HEK293T (cell line): ENCODE results near the gene NEU1.

Experiments used
- CTCF ChIA-PET: fragments of 350-600 bp; formaldehyde crosslinking; extraction: SDS; loops from one replicate; lab custom pipeline; 2021; ENCODE audit warnings: antibody characterized with exemption, inconsistent platforms; lab: Yijun Ruan, JAX
- POLR2A ChIA-PET: fragments of 350-600 bp; formaldehyde crosslinking; extraction: SDS; loops from one replicate; lab custom pipeline; 2020; ENCODE audit warnings: antibody characterized with exemption, inconsistent platforms; lab: Yijun Ruan, JAX
- DNase-seq: peaks from one replicate; pipeline ENCODE4 v3.0.0; 2012; ENCODE audit warnings: mixed read lengths; ENCODE audit errors: extremely low spot score
- ARNT ChIP-seq: fragments of 450-650 bp; IDR thresholded peaks from 2 replicates; pipeline ENCODE4 v1.6.1; 2017; ENCODE audit warnings: mild to moderate bottlenecking
- BHLHE40 ChIP-seq: fragments of 450-650 bp; IDR thresholded peaks from 2 replicates; pipeline ENCODE4 v1.6.1; 2016; ENCODE audit warnings: mild to moderate bottlenecking, moderate library complexity, borderline replicate concordance
- CTBP1 ChIP-seq: fragments of 450-650 bp; IDR thresholded peaks from 2 replicates; pipeline ENCODE4 v1.6.1; 2016; ENCODE audit warnings: borderline replicate concordance
- ELF4 ChIP-seq: fragments of 450-650 bp; IDR thresholded peaks from 2 replicates; pipeline ENCODE4 v1.6.1; 2017; ENCODE audit warnings: antibody characterized with exemption
- FOXA1 ChIP-seq: fragments of 450-650 bp; IDR thresholded peaks from 2 replicates; pipeline ENCODE4 v1.6.1; 2016; ENCODE audit warnings: mild to moderate bottlenecking
- FOXK2 ChIP-seq: fragments of 450-650 bp; IDR thresholded peaks from 2 replicates; pipeline ENCODE4 v1.6.1; 2016; ENCODE audit warnings: mild to moderate bottlenecking
- FOXM1 ChIP-seq: fragments of 450-650 bp; IDR thresholded peaks from 2 replicates; pipeline ENCODE4 v1.6.1; 2017; ENCODE audit warnings: mild to moderate bottlenecking, borderline replicate concordance
- HDGF ChIP-seq: fragments of 450-650 bp; IDR thresholded peaks from 2 replicates; pipeline ENCODE4 v1.6.1; 2017; ENCODE audit warnings: antibody characterized with exemption, borderline replicate concordance
- L3MBTL2 ChIP-seq: fragments of 450-650 bp; conservative IDR thresholded peaks from 2 replicates; pipeline ENCODE4 v1.6.1; 2016; ENCODE audit warnings: mild to moderate bottlenecking
- LEF1 ChIP-seq: fragments of 450-650 bp; IDR thresholded peaks from 2 replicates; pipeline ENCODE4 v1.6.1; 2017; ENCODE audit warnings: mild to moderate bottlenecking, borderline replicate concordance
- NFRKB ChIP-seq: fragments of 450-650 bp; IDR thresholded peaks from 2 replicates; pipeline ENCODE4 v1.6.1; 2016; ENCODE audit warnings: mild to moderate bottlenecking, moderate library complexity
- PKNOX1 ChIP-seq: fragments of 450-650 bp; IDR thresholded peaks from 2 replicates; pipeline ENCODE4 v1.6.1; 2016
- SP1 ChIP-seq: fragments of 450-650 bp; IDR thresholded peaks from 2 replicates; pipeline ENCODE4 v1.6.1; 2017
- SUZ12 ChIP-seq: fragments of 450-650 bp; IDR thresholded peaks from 2 replicates; pipeline ENCODE4 v1.6.1; 2016; ENCODE audit warnings: mild to moderate bottlenecking
- TARDBP ChIP-seq: fragments of 450-650 bp; IDR thresholded peaks from 2 replicates; pipeline ENCODE4 v1.6.1; 2016
- ZNF384 ChIP-seq: fragments of 450-650 bp; IDR thresholded peaks from 2 replicates; pipeline ENCODE4 v1.6.1; 2016

Gene NEU1

GRCh38 chr6:31887173-31888007, 24.8 kb upstream of the NEU1 start:
- ChIA-PET CTCF (interaction anchor here (0.7 kb wide), 1 partner anchor 159 kb away, joined by 3 read pairs; no protein-coding TSS in a partner anchor), POLR2A (interaction anchor here (1.4 to 1.7 kb wide), 2 partner anchors 10 to 54 kb away, joined by 3 to 6 read pairs; partner anchors contain the start of gene EHMT2)

DNA sequence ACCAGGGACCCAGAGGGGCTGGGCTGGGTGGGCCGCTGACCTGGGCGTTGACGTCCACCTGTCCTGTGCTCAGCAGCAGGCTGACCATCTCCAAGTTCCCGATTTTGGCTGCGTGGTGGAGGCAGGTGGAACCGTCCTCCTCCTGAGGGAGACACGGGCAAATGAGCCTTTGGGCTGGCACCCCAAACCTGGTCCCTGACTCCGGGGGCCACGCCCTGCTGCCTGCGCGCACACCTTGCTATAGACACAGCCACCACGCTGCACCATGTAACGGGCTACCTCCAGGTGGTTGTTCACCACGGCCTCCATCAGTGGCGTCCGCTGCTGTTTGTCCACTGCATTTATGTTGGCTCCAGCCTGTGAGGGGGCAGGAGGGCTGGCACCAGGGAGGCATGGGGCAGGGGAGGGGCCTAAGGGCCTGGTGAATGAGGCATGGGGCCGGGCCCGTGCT, 23.9 kb upstream of the NEU1 start:
- DNase-seq: no peak
- TF ChIP-seq LEF1 (no peak), ELF4 (no peak)
- ChIA-PET CTCF (interaction anchor here (0.7 kb wide), 1 partner anchor 159 kb away, joined by 3 read pairs; no protein-coding TSS in a partner anchor), POLR2A (interaction anchor here (1.4 to 1.7 kb wide), 2 partner anchors 11 to 53 kb away, joined by 3 to 6 read pairs; partner anchors contain the start of gene EHMT2)

More at GRCh38 chr6:31887173-31888007, 24.8 kb upstream of the NEU1 start:
- no peak for TF ChIP-seq PKNOX1
- TF ChIP-seq FOXM1: no peak
- no peak for TF ChIP-seq CTBP1
- TF ChIP-seq FOXA1: no peak
- TF ChIP-seq L3MBTL2: no peak
- no peak for TF ChIP-seq HDGF
- no peak for TF ChIP-seq SP1
- TF ChIP-seq SUZ12: no peak
- no peak for TF ChIP-seq LEF1
- no peak for DNase-seq

GRCh38 chr6:31884528-31885035, 22.0 kb upstream of the NEU1 start:
- POLR2A ChIA-PET: interaction anchor here (1.8 kb wide), 1 partner anchor 13 kb away, joined by 5 read pairs; the partner anchor contains the start of gene EHMT2
- no peak for TF ChIP-seq ELF4
- no peak for TF ChIP-seq FOXA1
- no peak for TF ChIP-seq FOXM1
- TF ChIP-seq ZNF384: no peak
- no peak for DNase-seq
- CTCF ChIA-PET: no interaction called here

GRCh38 chr6:31883676-31884075, 21.1 kb upstream of the NEU1 start:
- no peak for TF ChIP-seq CTBP1
- TF ChIP-seq LEF1: no peak
- TF ChIP-seq FOXM1: no peak
- no peak for TF ChIP-seq HDGF
- TF ChIP-seq ZNF384: no peak
- CTCF ChIA-PET: interaction anchor here (0.6 kb wide), 2 partner anchors 15 to 333 kb away, joined by 3 read pairs; no protein-coding TSS in a partner anchor
- POLR2A ChIA-PET: no interaction called here
- DNase-seq: no peak

- no peak for DNase-seq
- POLR2A ChIA-PET: interaction anchor here (1.0 kb wide), 1 partner anchor 55 kb away, joined by 3 read pairs; the partner anchor contains the start of gene HSPA1B
- TF ChIP-seq BHLHE40: no peak
- TF ChIP-seq SP1: no peak
- TF ChIP-seq LEF1: no peak
- TF ChIP-seq TARDBP: no peak
- CTCF ChIA-PET: interaction anchor here (0.6 kb wide), 1 partner anchor 270 kb away, joined by 3 read pairs; no protein-coding TSS in a partner anchor
Measured at GRCh38 chr6:31882344-31882743, 19.7 kb upstream of the NEU1 start.

DNA sequence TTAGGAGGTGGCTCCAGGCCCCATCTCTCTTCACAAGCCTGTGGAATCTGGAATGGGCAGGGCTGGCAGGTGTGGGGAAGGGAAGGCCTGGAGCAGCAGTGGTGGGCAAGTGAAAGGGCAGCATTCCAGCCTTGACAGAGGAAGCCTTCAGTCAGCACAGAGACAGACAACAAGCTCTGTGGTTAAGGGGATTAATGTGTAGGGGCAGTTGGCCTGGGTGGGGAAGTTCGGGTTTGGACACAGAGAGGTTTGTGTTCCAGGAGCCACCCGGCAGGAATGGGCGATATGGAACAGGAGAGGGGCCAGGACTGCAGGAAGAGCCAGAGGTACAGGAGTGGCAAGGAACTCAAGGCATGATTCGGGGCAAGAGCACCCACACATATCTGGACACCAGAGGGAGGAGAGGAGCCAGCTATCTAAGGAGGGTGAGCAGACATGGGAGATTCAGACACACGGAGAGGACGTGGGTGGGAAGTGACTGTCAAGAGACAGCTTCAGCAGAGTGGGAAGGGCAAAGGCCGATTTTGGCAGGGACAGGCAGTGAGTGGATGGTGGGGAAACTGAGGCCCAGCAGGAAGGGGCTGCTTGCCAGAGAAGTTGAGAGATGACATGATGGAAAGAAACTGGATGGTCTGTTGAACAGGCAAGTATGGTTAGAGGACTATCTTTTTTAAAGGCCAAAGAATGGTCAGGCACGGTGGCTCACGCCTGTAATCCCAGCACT, 18.7 kb upstream of the NEU1 start:
- ChIA-PET POLR2A (interaction anchor here (1.0 kb wide), 1 partner anchor 74 kb away, joined by 4 read pairs; the partner anchor contains the start of gene LSM2), CTCF (no interaction called here)
- no peak for DNase-seq
- TF ChIP-seq SUZ12: no peak
- TF ChIP-seq ZNF384: no peak
- TF ChIP-seq L3MBTL2: no peak
- TF ChIP-seq FOXK2: no peak
- no peak for TF ChIP-seq SP1
- no peak for TF ChIP-seq CTBP1
- TF ChIP-seq FOXA1: no peak
- TF ChIP-seq FOXM1: no peak
- no peak for TF ChIP-seq ARNT
- TF ChIP-seq LEF1: no peak
- no peak for TF ChIP-seq ELF4
- no peak for TF ChIP-seq BHLHE40
- no peak for TF ChIP-seq TARDBP
- no peak for TF ChIP-seq NFRKB
- no peak for TF ChIP-seq HDGF
- no peak for TF ChIP-seq PKNOX1
